Measurements from ENCODE around the gene PPP2R2C.

DNA sequence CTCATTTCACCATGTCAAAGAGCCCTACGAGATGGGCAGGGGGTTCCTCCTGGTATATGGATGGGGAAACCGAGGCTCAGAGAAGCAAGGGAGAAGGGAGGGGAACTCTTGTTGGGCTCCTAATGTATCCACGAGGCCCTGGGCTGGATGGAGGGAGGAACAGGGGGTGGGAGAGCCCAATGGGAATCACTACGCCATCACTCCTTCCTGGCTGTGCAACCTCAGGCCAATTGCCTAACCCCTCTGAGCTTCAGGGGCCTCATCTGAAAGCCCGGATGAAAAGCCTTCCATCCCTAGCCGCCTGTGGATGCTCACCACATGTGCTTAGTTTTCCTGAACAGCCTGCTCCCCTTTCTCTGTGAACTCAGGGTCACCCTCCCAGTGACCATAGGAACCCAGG, 57.8 kb downstream of the PPP2R2C start:
- TF ChIP-seq ZNF274 (IDR thresholded peaks at IDR 0.05; ENCODE audit: low read depth, low read length) (no peak), YY1 (IDR thresholded peaks at IDR 0.05; ENCODE audit: insufficient read depth, insufficient read length) (no peak)

Measured in NT2/D1 (cell line).